Ovary (tissue), 3 donors: ENCODE results near the gene IGF2BP1.

Experiments
- EP300 ChIP-seq: sonication (generic); formaldehyde crosslinking; IDR thresholded peaks from one replicate; pipeline ENCODE4 v1.6.1; 2017; ENCODE audit warnings: antibody characterized with exemption
- POLR2A ChIP-seq: fragments of 450-650 bp; IDR thresholded peaks from one replicate; pipeline ENCODE4 v1.6.1; 2017; ENCODE audit warnings: antibody characterized with exemption, mild to moderate bottlenecking, moderate library complexity
- TF ChIP-seq, protein P1 (sequence below), 3 donors: fragments of 450-650 bp in 2 of 3; fragments of 200-600 bp in 1 of 3; IDR thresholded peaks; one replicate each; pipeline versions ENCODE4 v1.5.1 to v1.8.0; 2016 to 2022; ENCODE audit warnings: antibody characterized with exemption in 3 of 3, mild to moderate bottlenecking in 1 of 3
- donor health status: DM: no; HTN: no; CAD: no.

DNA sequence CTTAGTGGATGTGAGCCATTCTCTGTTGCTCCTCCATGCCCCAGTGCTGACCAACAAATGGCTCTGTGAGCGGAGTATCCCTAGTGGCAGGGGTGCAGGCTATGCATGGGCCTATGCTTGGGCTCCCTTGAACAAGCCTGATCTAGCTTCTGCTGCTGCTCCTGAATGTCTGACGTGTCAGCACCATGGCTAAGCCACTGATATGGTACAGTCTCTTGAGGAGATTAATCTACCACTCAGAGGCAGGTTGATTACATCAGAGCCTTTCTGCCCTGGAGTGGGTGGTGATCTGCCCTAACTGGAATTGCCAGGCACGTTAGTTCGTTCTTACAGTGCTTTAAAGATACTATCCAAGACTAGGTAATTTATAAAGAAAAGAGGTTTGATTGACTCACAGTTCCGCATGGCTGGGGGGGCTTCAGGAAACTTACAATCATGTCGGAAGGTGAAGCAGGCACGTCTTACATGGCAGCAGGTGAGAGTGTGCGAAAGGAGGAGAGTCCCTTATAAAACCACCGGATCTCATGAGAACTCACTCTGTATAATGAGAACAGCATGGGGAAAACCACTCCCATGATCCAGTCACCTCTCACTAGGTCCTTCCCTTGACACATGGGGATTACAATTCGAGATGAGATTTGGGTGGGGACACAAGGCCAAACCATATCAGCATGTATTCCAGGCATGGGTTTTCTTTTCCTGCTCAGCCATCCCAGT is 93.9 kb downstream of the IGF2BP1 start:
- TF ChIP-seq, protein P1, sequence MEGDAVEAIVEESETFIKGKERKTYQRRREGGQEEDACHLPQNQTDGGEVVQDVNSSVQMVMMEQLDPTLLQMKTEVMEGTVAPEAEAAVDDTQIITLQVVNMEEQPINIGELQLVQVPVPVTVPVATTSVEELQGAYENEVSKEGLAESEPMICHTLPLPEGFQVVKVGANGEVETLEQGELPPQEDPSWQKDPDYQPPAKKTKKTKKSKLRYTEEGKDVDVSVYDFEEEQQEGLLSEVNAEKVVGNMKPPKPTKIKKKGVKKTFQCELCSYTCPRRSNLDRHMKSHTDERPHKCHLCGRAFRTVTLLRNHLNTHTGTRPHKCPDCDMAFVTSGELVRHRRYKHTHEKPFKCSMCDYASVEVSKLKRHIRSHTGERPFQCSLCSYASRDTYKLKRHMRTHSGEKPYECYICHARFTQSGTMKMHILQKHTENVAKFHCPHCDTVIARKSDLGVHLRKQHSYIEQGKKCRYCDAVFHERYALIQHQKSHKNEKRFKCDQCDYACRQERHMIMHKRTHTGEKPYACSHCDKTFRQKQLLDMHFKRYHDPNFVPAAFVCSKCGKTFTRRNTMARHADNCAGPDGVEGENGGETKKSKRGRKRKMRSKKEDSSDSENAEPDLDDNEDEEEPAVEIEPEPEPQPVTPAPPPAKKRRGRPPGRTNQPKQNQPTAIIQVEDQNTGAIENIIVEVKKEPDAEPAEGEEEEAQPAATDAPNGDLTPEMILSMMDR (IDR thresholded peaks at IDR 0.05): no peak
- no peak for TF ChIP-seq POLR2A
- no peak for TF ChIP-seq EP300
